Activated CD4-positive, alpha-beta memory T cell treated with anti-CD3 and anti-CD28 coated beads, Interleukin-2, amount 10 ng/mL, durations not matched to agents 7 days and 5 days (primary cell): ENCODE results near the gene DNAH14. TPM values are rescaled to one million over a fixed set of nuclear protein-coding genes. Genes with fewer than 3 reads are reported as not detected.
"Not testable (repeated sequence)": the region's sequence is repeated elsewhere in the genome, so short reads cannot be mapped to it uniquely, and the experiment has no call there.

Experiments
- CTCF ChIA-PET: fragments of 350-600 bp; sonication (Branson Sonifier 250); formaldehyde crosslinking; loops from one replicate; lab custom pipeline; 2021; ENCODE audit warnings: antibody characterized with exemption, inconsistent platforms; lab: Charles Lee
- POLR2A ChIA-PET: fragments of 350-600 bp; sonication (Branson Sonifier 250); formaldehyde crosslinking; loops from one replicate; lab custom pipeline; 2021; ENCODE audit warnings: antibody characterized with exemption; lab: Charles Lee
- DNase-seq: peaks from one replicate; pipeline ENCODE4 v3.0.0-alpha.2; 2020
- H3K27ac Mint-ChIP-seq: one replicate; pipeline ENCODE4 v1.8.0; 2021; ENCODE audit warnings: mild to moderate bottlenecking, mixed read lengths
- H3K27me3 Mint-ChIP-seq: one replicate; pipeline ENCODE4 v1.8.0; 2021; ENCODE audit warnings: mixed read lengths
- H3K36me3 Mint-ChIP-seq: one replicate; pipeline ENCODE4 v1.8.0; 2021; ENCODE audit warnings: low read depth, mixed read lengths
- H3K4me1 Mint-ChIP-seq: one replicate; pipeline ENCODE4 v1.8.0; 2021; ENCODE audit warnings: mixed read lengths
- H3K4me3 Mint-ChIP-seq: one replicate; pipeline ENCODE4 v1.8.0; 2021; ENCODE audit warnings: mild to moderate bottlenecking, mixed read lengths
- H3K9me3 Mint-ChIP-seq: one replicate; pipeline ENCODE4 v1.8.0; 2021; ENCODE audit warnings: mixed read lengths
- total RNA-seq, 2 experiments: library from RNA; stranded (reverse); gene quantifications; one replicate each; pipeline ENCODE4 v1.2.3, GENCODE V29; 2021

DNAH14 gene
- total RNA-seq, 2 experiments from 2014 or later: 0.25 to 0.28 TPM

- Mint-ChIP-seq H3K27me3 (no peaks in the 10 kb centered on the region), H3K36me3 (no peaks in the 10 kb centered on the region), H3K4me3 (no peak overlapping the region), H3K4me1 (no peaks in the 10 kb centered on the region), H3K9me3 (no peaks in the 10 kb centered on the region), H3K27ac (no peak overlapping the region)
- ChIA-PET POLR2A (no interaction called here), CTCF (no interaction called here)
- DNase-seq: no peak
These were observed 330.1 kb downstream of the DNAH14 start for GRCh38 chr1:225259542-225259941.

- Mint-ChIP-seq H3K4me3 (no peak overlapping the region), H3K9me3 (no peaks in the 10 kb centered on the region), H3K27me3 (no peaks in the 10 kb centered on the region), H3K36me3 (no peaks in the 10 kb centered on the region), H3K4me1 (no peaks in the 10 kb centered on the region), H3K27ac (no peak overlapping the region)
- no peak for DNase-seq
- CTCF ChIA-PET: no interaction called here
- POLR2A ChIA-PET: no interaction called here
These were observed 330.8 kb downstream of the DNAH14 start for GRCh38 chr1:225260319-225260718.

- DNase-seq: no peak
- H3K4me3 Mint-ChIP-seq: no peak overlapping the region
- CTCF ChIA-PET: interaction anchor here (0.6 kb wide), 1 partner anchor 154 kb away, joined by 3 read pairs; no protein-coding TSS in a partner anchor
- peaks cover 3% of the 10 kb centered on the region for H3K9me3 Mint-ChIP-seq
- POLR2A ChIA-PET: no interaction called here
- H3K36me3 Mint-ChIP-seq: no peaks in the 10 kb centered on the region
- H3K27me3 Mint-ChIP-seq: no peaks in the 10 kb centered on the region
- no peaks in the 10 kb centered on the region for H3K4me1 Mint-ChIP-seq
- no peak overlapping the region for H3K27ac Mint-ChIP-seq
These were observed 348.0 kb downstream of the DNAH14 start for GRCh38 chr1:225277445-225277844.

GRCh38 chr1:225280563-225280962 is 351.1 kb downstream of the DNAH14 start:
- Mint-ChIP-seq H3K27me3 (no peaks in the 10 kb centered on the region), H3K9me3 (peaks cover 3% of the 10 kb centered on the region), H3K27ac (no peak overlapping the region), H3K4me3 (no peak overlapping the region), H3K4me1 (no peaks in the 10 kb centered on the region), H3K36me3 (no peaks in the 10 kb centered on the region)
- CTCF ChIA-PET: no interaction called here
- DNase-seq: no peak
- POLR2A ChIA-PET: no interaction called here

- Mint-ChIP-seq H3K27me3 (peaks cover 2% of the 10 kb centered on the region), H3K4me1 (no peaks in the 10 kb centered on the region), H3K36me3 (no peaks in the 10 kb centered on the region), H3K27ac (no peak overlapping the region), H3K9me3 (no peaks in the 10 kb centered on the region), H3K4me3 (no peak overlapping the region)
- CTCF ChIA-PET: no interaction called here
- DNase-seq: no peak
- POLR2A ChIA-PET: no interaction called here
These were observed 360.8 kb downstream of the DNAH14 start for GRCh38 chr1:225290244-225290643.

- Mint-ChIP-seq H3K27me3 (peaks cover 3% of the 10 kb centered on the region), H3K4me3 (no peak overlapping the region), H3K36me3 (no peaks in the 10 kb centered on the region), H3K4me1 (no peaks in the 10 kb centered on the region), H3K9me3 (no peaks in the 10 kb centered on the region), H3K27ac (no peak overlapping the region)
- DNase-seq: no peak
- CTCF ChIA-PET: no interaction called here
- POLR2A ChIA-PET: no interaction called here
These were observed 370.1 kb downstream of the DNAH14 start for GRCh38 chr1:225299624-225300023.

GRCh38 chr1:225300381-225300780 is 370.9 kb downstream of the DNAH14 start:
- no peaks in the 10 kb centered on the region for H3K36me3 Mint-ChIP-seq
- no peaks in the 10 kb centered on the region for H3K9me3 Mint-ChIP-seq
- no peak for DNase-seq
- ChIA-PET CTCF (no interaction called here), POLR2A (no interaction called here)
- no peak overlapping the region for H3K4me3 Mint-ChIP-seq
- no peaks in the 10 kb centered on the region for H3K4me1 Mint-ChIP-seq
- H3K27me3 Mint-ChIP-seq: peaks cover 3% of the 10 kb centered on the region
- H3K27ac Mint-ChIP-seq: no peak overlapping the region

- ChIA-PET POLR2A (no interaction called here), CTCF (interaction anchor here (0.6 to 1.2 kb wide), 3 partner anchors 15 to 226 kb away, joined by 3 to 5 read pairs (median 4); no protein-coding TSS in a partner anchor)
- no peak overlapping the region for H3K27ac Mint-ChIP-seq
These were observed 375.5 kb downstream of the DNAH14 start for GRCh38 chr1:225304996-225305395.

GRCh38 chr1:225310544-225310943 is 381.1 kb downstream of the DNAH14 start:
- H3K36me3 Mint-ChIP-seq, DNase-seq, CTCF ChIA-PET, H3K4me3 Mint-ChIP-seq, H3K9me3 Mint-ChIP-seq, H3K4me1 Mint-ChIP-seq, H3K27me3 Mint-ChIP-seq, POLR2A ChIA-PET, H3K27ac Mint-ChIP-seq: not testable (repeated sequence)

More at GRCh38 chr1:225304996-225305395, 375.5 kb downstream of the DNAH14 start:
- no peaks in the 10 kb centered on the region for H3K36me3 Mint-ChIP-seq
- H3K4me3 Mint-ChIP-seq: no peak overlapping the region
- DNase-seq: no peak
- no peaks in the 10 kb centered on the region for H3K9me3 Mint-ChIP-seq
- peaks cover 3% of the 10 kb centered on the region for H3K27me3 Mint-ChIP-seq
- H3K4me1 Mint-ChIP-seq: no peaks in the 10 kb centered on the region

GRCh38 chr1:225318706-225319575 is 389.5 kb downstream of the DNAH14 start:
- CTCF ChIA-PET: interaction anchor here (1.0 to 2.0 kb wide), 9 partner anchors 9 to 656 kb away, joined by 3 to 5 read pairs (median 4); no protein-coding TSS in a partner anchor
- peak; percentile 18 for DNase-seq
- POLR2A ChIA-PET: no interaction called here
- Mint-ChIP-seq H3K27ac (no peak overlapping the region), H3K4me3 (no peak overlapping the region), H3K9me3 (no peaks in the 10 kb centered on the region), H3K27me3 (no peaks in the 10 kb centered on the region), H3K36me3 (no peaks in the 10 kb centered on the region), H3K4me1 (no peaks in the 10 kb centered on the region)

- DNase-seq: no peak
- Mint-ChIP-seq H3K4me3 (no peak overlapping the region), H3K27me3 (no peaks in the 10 kb centered on the region), H3K4me1 (no peaks in the 10 kb centered on the region), H3K27ac (no peak overlapping the region), H3K9me3 (no peaks in the 10 kb centered on the region), H3K36me3 (no peaks in the 10 kb centered on the region)
- CTCF ChIA-PET: interaction anchor here (0.6 to 2.0 kb wide), 10 partner anchors 8 to 641 kb away, joined by 3 to 5 read pairs (median 4); no protein-coding TSS in a partner anchor
- POLR2A ChIA-PET: no interaction called here
These were observed 390.4 kb downstream of the DNAH14 start for GRCh38 chr1:225319871-225320270.

- no peaks in the 10 kb centered on the region for H3K4me1 Mint-ChIP-seq
- H3K4me3 Mint-ChIP-seq: no peak overlapping the region
- H3K9me3 Mint-ChIP-seq: no peaks in the 10 kb centered on the region
- ChIA-PET CTCF (no interaction called here), POLR2A (no interaction called here)
- no peak for DNase-seq
- no peaks in the 10 kb centered on the region for H3K27me3 Mint-ChIP-seq
- no peaks in the 10 kb centered on the region for H3K36me3 Mint-ChIP-seq
- H3K27ac Mint-ChIP-seq: no peak overlapping the region
These were observed 392.3 kb downstream of the DNAH14 start for GRCh38 chr1:225321784-225322183.

- no peaks in the 10 kb centered on the region for H3K36me3 Mint-ChIP-seq
- no peak overlapping the region for H3K4me3 Mint-ChIP-seq
- no peaks in the 10 kb centered on the region for H3K9me3 Mint-ChIP-seq
- H3K27me3 Mint-ChIP-seq: peaks cover 8% of the 10 kb centered on the region
- no peaks in the 10 kb centered on the region for H3K4me1 Mint-ChIP-seq
- H3K27ac Mint-ChIP-seq: no peak overlapping the region
- CTCF ChIA-PET: no interaction called here
- no peak for DNase-seq
- POLR2A ChIA-PET: no interaction called here
These were observed 399.6 kb downstream of the DNAH14 start for GRCh38 chr1:225329041-225329440.

- POLR2A ChIA-PET, DNase-seq, H3K27ac Mint-ChIP-seq, H3K9me3 Mint-ChIP-seq, H3K4me1 Mint-ChIP-seq, H3K4me3 Mint-ChIP-seq, H3K27me3 Mint-ChIP-seq, H3K36me3 Mint-ChIP-seq, CTCF ChIA-PET: not testable (repeated sequence)
These were observed 400.5 kb downstream of the DNAH14 start for GRCh38 chr1:225329996-225330395.
